GM21360 (cell line): Measurements from ENCODE around the gene PHLPP1.

Experiments
- ATAC-seq: cut with Tn5 transposase; IDR thresholded peaks from one replicate; pipeline ENCODE4 v1.9.1; 2021; ENCODE audit warnings: mild to moderate bottlenecking, moderate library complexity; ENCODE audit not compliant: unreplicated experiment

The PHLPP1 gene

DNA sequence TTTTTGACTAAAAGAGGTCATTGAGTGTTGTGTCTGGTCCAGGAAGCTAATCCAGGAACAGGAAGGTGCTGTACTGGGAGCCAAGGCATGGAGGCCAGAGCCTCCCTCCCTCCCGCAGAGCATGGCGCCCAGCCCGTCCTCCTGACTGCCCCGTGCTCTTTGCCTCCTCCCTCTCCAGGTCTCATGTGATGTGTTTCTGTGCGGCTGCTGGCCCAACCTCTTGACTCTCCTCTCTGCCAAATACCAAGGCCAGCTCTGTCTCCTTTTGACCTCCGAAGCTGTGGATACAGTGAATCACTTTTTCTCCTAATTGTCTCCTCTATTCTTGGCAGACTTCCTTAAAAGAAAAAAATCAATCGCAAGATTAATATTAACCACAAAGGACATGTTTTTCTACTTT, 284.1 kb downstream of the PHLPP1 start:
- no peak for ATAC-seq

GRCh38 chr18:62999921-63000320, 284.6 kb downstream of the PHLPP1 start:
- ATAC-seq, result no peak

DNA sequence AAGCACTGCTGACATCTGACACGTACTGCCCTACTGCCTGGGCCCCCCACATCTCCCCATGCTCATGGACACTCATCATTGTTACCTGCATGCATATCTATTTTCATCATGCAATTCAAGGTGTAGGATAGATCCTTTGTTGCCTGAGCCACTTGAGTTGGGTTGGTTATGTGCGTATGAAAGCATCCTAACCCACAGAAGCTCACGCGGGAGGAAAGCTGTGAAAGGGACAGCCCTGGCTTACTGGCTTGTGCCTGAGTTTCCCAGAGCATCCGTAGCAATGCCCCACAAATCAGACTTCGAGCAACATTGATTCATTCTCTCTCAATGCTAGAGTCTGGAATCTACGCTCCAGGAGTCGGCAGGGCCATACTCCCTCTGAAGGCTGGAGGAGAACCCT, 285.5 kb downstream of the PHLPP1 start:
- ATAC-seq, result no peak

DNA sequence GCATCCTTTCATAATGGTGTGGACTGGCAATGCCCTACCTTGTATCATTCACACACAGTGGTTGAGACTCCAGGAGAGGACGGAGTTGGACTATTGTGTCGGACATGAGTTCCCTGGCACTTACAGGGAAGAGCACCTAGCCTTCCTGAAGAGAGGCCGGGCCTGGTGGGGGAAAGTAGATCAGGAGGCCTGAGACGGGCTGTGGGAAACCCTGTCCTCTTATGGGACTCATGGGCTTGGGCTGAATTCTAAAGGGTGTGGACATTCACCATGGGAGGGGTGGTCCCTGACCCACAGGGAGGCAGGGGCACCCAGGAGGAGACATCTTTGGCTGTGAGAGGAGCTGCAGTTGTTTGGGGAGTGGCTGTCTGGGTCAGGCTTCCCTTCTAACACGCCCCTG, 286.5 kb downstream of the PHLPP1 start:
- ATAC-seq, result no peak

GRCh38 chr18:63002305-63002704, 287.0 kb downstream of the PHLPP1 start:
- ATAC-seq, result no peak

DNA sequence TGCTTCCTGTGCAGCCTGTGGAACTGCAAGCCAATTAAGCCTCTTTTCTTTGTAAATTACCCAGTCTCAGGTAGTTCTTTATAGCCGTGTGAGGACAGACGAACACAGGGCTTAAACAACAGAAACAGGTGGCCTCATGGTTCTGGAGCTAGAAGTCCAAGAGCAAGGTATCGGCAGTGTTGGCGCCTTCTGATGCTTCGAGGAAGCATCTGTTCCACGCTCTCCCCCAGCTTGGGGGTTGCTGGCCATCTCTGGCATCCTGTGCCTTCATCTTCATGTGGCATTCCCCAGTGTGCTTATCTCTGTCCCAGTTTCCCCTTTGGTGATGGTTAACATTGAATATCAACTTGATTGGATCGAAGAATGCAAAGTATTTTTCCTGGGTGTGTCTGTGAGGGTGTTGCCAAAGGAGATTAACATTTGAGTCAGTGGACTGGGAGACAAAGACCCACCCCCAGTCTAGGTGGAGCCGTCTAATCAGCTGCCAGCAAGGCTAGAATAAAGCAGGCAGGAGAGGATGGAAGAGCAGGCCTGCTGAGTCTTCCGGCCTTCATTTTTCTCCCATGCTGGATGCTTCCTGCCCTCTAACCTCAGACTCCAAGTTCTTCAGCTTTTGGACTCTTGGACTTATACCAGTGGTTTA, 287.6 kb downstream of the PHLPP1 start:
- no peak for ATAC-seq

DNA sequence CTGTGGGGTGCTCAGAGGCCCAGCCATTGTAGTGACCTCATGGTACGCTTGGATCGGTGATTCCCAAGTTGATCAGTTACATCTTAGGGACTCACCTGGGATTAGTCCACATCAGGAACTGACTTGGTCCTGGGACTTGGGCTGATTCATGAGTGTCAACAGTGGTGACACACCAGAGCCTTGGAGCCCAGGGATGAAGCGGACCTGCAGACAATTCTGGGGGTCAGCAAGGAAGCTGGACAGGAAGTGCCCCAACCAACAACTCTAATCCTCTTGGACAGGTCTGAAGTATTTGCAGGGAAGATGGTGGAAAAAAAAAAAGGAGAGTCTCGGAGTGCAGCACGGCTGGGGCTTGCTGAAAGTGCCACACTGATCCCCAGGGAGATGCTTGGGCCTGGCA, 288.6 kb downstream of the PHLPP1 start:
- no peak for ATAC-seq

GRCh38 chr18:63004466-63005089, 289.2 kb downstream of the PHLPP1 start:
- no peak for ATAC-seq

- ATAC-seq, result no peak
Observed at GRCh38 chr18:63005306-63005705, 290.0 kb downstream of the PHLPP1 start.

DNA sequence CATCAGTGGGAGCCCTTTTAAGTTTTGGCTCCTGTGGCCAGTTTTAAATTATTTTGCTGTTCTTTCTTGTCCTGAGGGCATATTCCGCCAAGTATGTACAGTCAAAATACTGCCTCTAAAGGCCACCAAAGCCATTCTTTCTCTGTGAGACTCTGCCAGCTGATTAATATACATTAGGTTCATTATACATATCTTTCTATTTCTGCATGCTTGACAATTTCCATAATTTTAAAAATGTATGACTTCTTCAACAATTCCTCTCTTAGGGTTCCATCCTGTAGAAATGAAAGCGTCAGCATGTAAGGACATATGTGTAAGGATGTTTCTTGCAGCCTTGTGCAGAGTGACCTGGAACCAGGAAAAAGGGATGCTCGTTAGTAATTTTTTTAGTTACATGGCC, 291.9 kb downstream of the PHLPP1 start:
- no peak for ATAC-seq

DNA sequence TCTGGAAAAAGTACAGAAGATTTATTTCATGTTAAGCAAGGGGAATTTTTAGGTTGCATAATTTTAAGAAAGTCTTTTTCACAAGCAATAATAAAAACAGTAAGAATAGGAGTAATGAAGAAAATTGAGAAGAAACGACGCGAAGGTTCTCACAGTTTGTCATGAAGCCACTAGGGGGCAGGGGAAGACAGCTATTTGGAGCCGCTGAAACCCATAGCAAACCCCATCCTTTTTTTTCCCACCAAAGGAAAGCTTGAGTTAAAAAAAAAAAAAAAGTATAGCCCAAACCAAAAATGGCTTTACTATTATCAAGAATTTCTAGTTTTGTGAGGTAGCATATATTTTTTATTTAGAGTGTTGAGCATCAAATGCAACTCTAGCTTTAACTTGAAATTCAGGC, 300.9 kb downstream of the PHLPP1 start:
- ATAC-seq, result no peak

DNA sequence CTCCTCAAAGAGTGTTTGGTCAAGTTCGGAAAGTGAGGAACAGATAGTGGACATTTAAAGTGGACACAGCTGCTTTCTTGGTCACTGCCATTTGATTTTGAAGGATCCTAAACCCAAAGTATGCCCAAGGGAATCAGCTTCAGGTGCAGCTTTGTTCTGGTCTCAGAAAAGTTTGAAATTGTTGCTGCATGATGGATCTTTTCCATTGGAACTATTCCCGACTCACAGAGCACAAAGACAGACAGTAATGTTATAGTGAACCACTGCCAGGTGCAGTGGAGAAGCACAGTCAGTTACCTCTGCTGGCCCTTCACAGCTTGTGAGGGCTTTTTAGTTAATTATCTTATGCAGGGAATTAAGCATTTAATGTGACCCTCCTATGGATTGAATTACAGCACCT, 301.7 kb downstream of the PHLPP1 start:
- ATAC-seq, result no peak

DNA sequence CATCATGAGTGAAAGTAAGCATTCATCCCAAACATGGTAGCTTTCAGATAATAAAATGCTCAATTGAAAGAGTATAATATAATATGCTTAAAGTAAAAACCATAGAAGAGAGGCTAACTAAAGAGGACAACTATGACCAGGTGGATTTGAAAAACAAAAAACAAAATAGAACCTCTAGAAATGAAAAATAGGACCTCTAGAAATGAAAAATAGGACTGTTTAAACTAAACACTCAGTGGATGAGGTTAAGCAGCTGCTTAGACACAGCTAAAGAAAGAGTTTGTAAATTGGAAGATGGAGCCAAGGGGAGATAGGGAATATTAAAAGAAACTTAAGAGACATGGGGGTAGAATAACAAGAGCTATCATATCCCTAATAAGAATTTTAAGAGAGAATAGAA, 302.6 kb downstream of the PHLPP1 start:
- no peak for ATAC-seq

- no peak for ATAC-seq
Observed at GRCh38 chr18:63022429-63023022, 307.2 kb downstream of the PHLPP1 start.

GRCh38 chr18:63025251-63026090, 310.1 kb downstream of the PHLPP1 start:
- ATAC-seq, result no peak

DNA sequence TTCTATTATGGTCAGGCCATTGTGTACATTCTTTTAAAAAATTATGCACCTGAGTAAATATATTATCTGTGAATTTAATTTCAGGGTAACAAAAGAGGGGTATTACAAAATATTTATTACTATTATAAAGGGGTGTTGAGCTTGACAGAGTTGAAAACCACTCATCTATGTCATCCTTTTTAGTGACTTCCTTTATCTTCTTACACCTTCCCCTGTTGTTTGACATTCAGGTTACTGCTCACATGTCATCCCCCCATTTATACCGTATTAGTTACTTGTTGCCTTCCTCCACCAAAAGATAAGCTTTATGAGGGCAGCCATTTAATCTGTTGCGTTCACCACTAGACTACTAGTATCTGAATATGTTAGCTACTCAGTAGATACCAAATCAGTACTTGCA, 313.0 kb downstream of the PHLPP1 start:
- ATAC-seq, result no peak
